SK-N-SH (cell line): Measurements from ENCODE around the gene ZAP70. TPM values are rescaled to one million over a fixed set of nuclear protein-coding genes. Genes with fewer than 3 reads are reported as not detected.

ENCODE experiments used
- CTCF ChIA-PET: fragments of 300-600, 350-600 bp; formaldehyde crosslinking; extraction: SDS; loops from one replicate; lab custom pipeline; 2021; lab: Yijun Ruan, JAX
- POLR2A ChIA-PET: fragments of 350-600 bp; sonication (Branson Sonifier 250); formaldehyde crosslinking; extraction: SDS; loops from one replicate; lab custom pipeline; 2020; ENCODE audit warnings: antibody characterized with exemption, inconsistent platforms; lab: Yijun Ruan, JAX
- DNase-seq: peaks from one replicate; pipeline ENCODE4 v3.0.0; 2012
- H2AFZ ChIP-seq: fragments of 200-600 bp; sonication (generic); 2 replicates; pipeline ENCODE4 v1.8.1; 2016; ENCODE audit warnings: antibody characterized with exemption, mild to moderate bottlenecking, low read depth
- H3F3A ChIP-seq: fragments of 200-600 bp; sonication (generic); replicated peaks from 2 replicates; pipeline ENCODE3; 2016; ENCODE audit warnings: antibody characterized with exemption, mild to moderate bottlenecking; ENCODE audit not compliant: insufficient read depth
- H3K27ac ChIP-seq, 2 experiments: fragments of 200-500 bp in 1 of 2; fragments of 200-600 bp in 1 of 2; sonication (Bioruptor generic) in 1 of 2; sonication (generic), shearing (Covaris generic) in 1 of 2; 2 replicates each; pipeline versions ENCODE4 v1.5.1 to v1.6.1; 2014 to 2016; ENCODE audit warnings: low read depth in 2 of 2, inconsistent platforms in 1 of 2, low read length in 1 of 2, mild to moderate bottlenecking in 1 of 2, mixed read lengths in 1 of 2
- H3K27me3 ChIP-seq: fragments of 200-600 bp; sonication (generic), shearing (Covaris generic); 2 replicates; pipeline ENCODE4 v1.6.1; 2016; ENCODE audit warnings: mixed run types; ENCODE audit not compliant: insufficient read depth
- H3K36me3 ChIP-seq, 2 experiments: fragments of 200-500 bp in 1 of 2; fragments of 200-600 bp in 1 of 2; sonication (Bioruptor generic) in 1 of 2; sonication (generic) in 1 of 2; replicated peaks in 1 of 2; 2 replicates each; pipeline versions ENCODE3 to v1.5.1; 2014 to 2016; ENCODE audit warnings: low read length in 1 of 2, mild to moderate bottlenecking in 1 of 2; ENCODE audit not compliant: insufficient read depth in 2 of 2, control insufficient read depth in 1 of 2
- H3K4me1 ChIP-seq, 2 experiments: fragments of 200-500 bp in 1 of 2; fragments of 200-600 bp in 1 of 2; sonication (Bioruptor generic) in 1 of 2; sonication (generic), shearing (Covaris generic) in 1 of 2; 2 replicates each; pipeline versions ENCODE4 v1.5.1 to v1.6.1; 2014 to 2016; ENCODE audit warnings: low read depth in 1 of 2, low read length in 1 of 2, mixed run types in 1 of 2; ENCODE audit not compliant: insufficient read depth in 2 of 2, control insufficient read depth in 1 of 2
- H3K4me2 ChIP-seq: fragments of 200-600 bp; sonication (generic), shearing (Covaris generic); 2 replicates; pipeline ENCODE4 v1.6.1; 2017; ENCODE audit warnings: mixed run types
- H3K4me3 ChIP-seq, 2 experiments: fragments of 200-500 bp in 1 of 2; fragments of 200-600 bp in 1 of 2; sonication (Bioruptor generic) in 1 of 2; sonication (generic), shearing (Covaris generic) in 1 of 2; 2 replicates each; pipeline versions ENCODE4 v1.5.1 to v1.8.1; 2014 to 2016; ENCODE audit warnings: low read depth in 2 of 2, inconsistent platforms in 1 of 2, low read length in 1 of 2, mild to moderate bottlenecking in 1 of 2, mixed read lengths in 1 of 2, moderate library complexity in 1 of 2
- H3K79me2 ChIP-seq: fragments of 200-600 bp; sonication (generic); 2 replicates; pipeline ENCODE4 v1.8.1; 2017; ENCODE audit warnings: mild to moderate bottlenecking; ENCODE audit not compliant: insufficient read depth
- H3K9ac ChIP-seq: fragments of 200-600 bp; sonication (generic); 2 replicates; pipeline ENCODE4 v1.6.1; 2017; ENCODE audit warnings: mixed run types
- H3K9me2 ChIP-seq: fragments of 200-600 bp; sonication (generic); 2 replicates; pipeline ENCODE4 v1.6.1; 2017; ENCODE audit warnings: mixed run types
- H3K9me3 ChIP-seq: fragments of 200-600 bp; sonication (generic); 2 replicates; pipeline ENCODE4 v1.6.1; 2017; ENCODE audit warnings: mixed run types, mild to moderate bottlenecking, moderate library complexity
- H4K20me1 ChIP-seq: fragments of 200-600 bp; sonication (generic); 2 replicates; pipeline ENCODE4 v1.6.1; 2017; ENCODE audit warnings: mild to moderate bottlenecking, mixed run types; ENCODE audit not compliant: insufficient read depth
- ELF1 ChIP-seq: IDR thresholded peaks from 2 replicates; pipeline ENCODE4 v1.4.0; 2012
- EP300 ChIP-seq, 2 experiments: IDR thresholded peaks; 2 replicates each; pipeline versions ENCODE4 v1.4.0 to v1.6.1; 2012; ENCODE audit warnings: borderline replicate concordance in 1 of 2, low read depth in 1 of 2, low read length in 1 of 2
- EZH2phosphoT487 ChIP-seq: fragments of 200-600 bp; sonication (generic); IDR thresholded peaks from 2 replicates; pipeline ENCODE4 v1.6.1; 2017; ENCODE audit warnings: low read depth, mixed run types, mild to moderate bottlenecking, antibody characterized with exemption, moderate library complexity, borderline replicate concordance
- FOXJ3 ChIP-seq: sonication (generic); formaldehyde crosslinking; IDR thresholded peaks from 2 replicates; pipeline ENCODE4 v1.5.1; 2020; ENCODE audit warnings: mild to moderate bottlenecking, missing genetic modification reagents
- FOXM1 ChIP-seq: IDR thresholded peaks from 2 replicates; pipeline ENCODE4 v1.4.0; 2012; ENCODE audit warnings: low read depth, mild to moderate bottlenecking
- GABPA ChIP-seq: IDR thresholded peaks from 2 replicates; pipeline ENCODE4 v1.4.0; 2012; ENCODE audit warnings: low read depth, mild to moderate bottlenecking
- GATA2 ChIP-seq: sonication (generic); formaldehyde crosslinking; IDR thresholded peaks from 2 replicates; pipeline ENCODE4 v1.5.0; 2020; ENCODE audit warnings: mild to moderate bottlenecking, missing genetic modification reagents
- JUND ChIP-seq: IDR thresholded peaks from 2 replicates; pipeline ENCODE4 v1.4.0; 2012
- MEF2A ChIP-seq: IDR thresholded peaks from 2 replicates; pipeline ENCODE4 v1.4.0; 2012; ENCODE audit warnings: low read depth, borderline replicate concordance
- MXI1 ChIP-seq: IDR thresholded peaks from 2 replicates; pipeline ENCODE4 v1.6.1; 2012; ENCODE audit warnings: mild to moderate bottlenecking, low read depth, low read length, improper control_type of control experiment
- NFIC ChIP-seq: IDR thresholded peaks from 2 replicates; pipeline ENCODE4 v1.4.0; 2012; ENCODE audit warnings: borderline replicate concordance
- NRF1 ChIP-seq: IDR thresholded peaks from 2 replicates; pipeline ENCODE4 v1.6.1; 2012; ENCODE audit warnings: low read depth, mild to moderate bottlenecking, low read length
- POLR2AphosphoS5 ChIP-seq: IDR thresholded peaks from 2 replicates; pipeline ENCODE4 v1.6.1; 2012; ENCODE audit warnings: low read depth, low read length
- RAD21 ChIP-seq: IDR thresholded peaks from 2 replicates; pipeline ENCODE4 v1.6.1; 2012; ENCODE audit warnings: mild to moderate bottlenecking, low read length
- RCOR1 ChIP-seq: fragments of 150-350 bp; IDR thresholded peaks from 2 replicates; pipeline ENCODE4 v1.6.1; 2017; ENCODE audit warnings: antibody characterized with exemption, low read length
- REST ChIP-seq: IDR thresholded peaks from 2 replicates; pipeline ENCODE4 v1.6.1; 2012; ENCODE audit warnings: mild to moderate bottlenecking, low read depth, low read length, moderate library complexity
- RFX5 ChIP-seq: IDR thresholded peaks from 2 replicates; pipeline ENCODE4 v1.6.1; 2012; ENCODE audit warnings: mild to moderate bottlenecking, improper control_type of control experiment, low read length
- SIN3A ChIP-seq: IDR thresholded peaks from 2 replicates; pipeline ENCODE4 v1.6.1; 2012; ENCODE audit warnings: low read depth, mild to moderate bottlenecking, low read length, moderate library complexity, borderline replicate concordance
- SMC3 ChIP-seq: IDR thresholded peaks from 2 replicates; pipeline ENCODE4 v1.6.1; 2012; ENCODE audit warnings: low read depth, low read length, improper control_type of control experiment
- USF1 ChIP-seq: IDR thresholded peaks from 2 replicates; pipeline ENCODE4 v1.4.0; 2012; ENCODE audit warnings: low read depth, borderline replicate concordance
- USF2 ChIP-seq: fragments of 150-350 bp; IDR thresholded peaks from 2 replicates; pipeline ENCODE4 v1.6.1; 2017; ENCODE audit warnings: antibody characterized with exemption, low read length, low read depth, borderline replicate concordance
- YY1 ChIP-seq: IDR thresholded peaks from 2 replicates; pipeline ENCODE4 v1.4.0; 2012; ENCODE audit warnings: low read depth, mild to moderate bottlenecking
- WGBS: methylation state at CpG from one replicate; pipeline ENCODE4 v1.1.6; 2017; ENCODE audit warnings: low lambda C conversion rate; 5-methylcytosine and 5-hydroxymethylcytosine counted together
- polyA plus RNA-seq, 3 experiments: library from polyadenylated mRNA; depleted of rRNA; stranded (reverse); fragments of >200 nt; gene quantifications; 2 replicates each; pipeline ENCODE4 v1.2.3, GENCODE V29; 2012

The ZAP70 gene
- polyA plus RNA-seq, 1 of the 3 experiments (the other 2 are of a cell fraction), result 0.05 TPM

DNA sequence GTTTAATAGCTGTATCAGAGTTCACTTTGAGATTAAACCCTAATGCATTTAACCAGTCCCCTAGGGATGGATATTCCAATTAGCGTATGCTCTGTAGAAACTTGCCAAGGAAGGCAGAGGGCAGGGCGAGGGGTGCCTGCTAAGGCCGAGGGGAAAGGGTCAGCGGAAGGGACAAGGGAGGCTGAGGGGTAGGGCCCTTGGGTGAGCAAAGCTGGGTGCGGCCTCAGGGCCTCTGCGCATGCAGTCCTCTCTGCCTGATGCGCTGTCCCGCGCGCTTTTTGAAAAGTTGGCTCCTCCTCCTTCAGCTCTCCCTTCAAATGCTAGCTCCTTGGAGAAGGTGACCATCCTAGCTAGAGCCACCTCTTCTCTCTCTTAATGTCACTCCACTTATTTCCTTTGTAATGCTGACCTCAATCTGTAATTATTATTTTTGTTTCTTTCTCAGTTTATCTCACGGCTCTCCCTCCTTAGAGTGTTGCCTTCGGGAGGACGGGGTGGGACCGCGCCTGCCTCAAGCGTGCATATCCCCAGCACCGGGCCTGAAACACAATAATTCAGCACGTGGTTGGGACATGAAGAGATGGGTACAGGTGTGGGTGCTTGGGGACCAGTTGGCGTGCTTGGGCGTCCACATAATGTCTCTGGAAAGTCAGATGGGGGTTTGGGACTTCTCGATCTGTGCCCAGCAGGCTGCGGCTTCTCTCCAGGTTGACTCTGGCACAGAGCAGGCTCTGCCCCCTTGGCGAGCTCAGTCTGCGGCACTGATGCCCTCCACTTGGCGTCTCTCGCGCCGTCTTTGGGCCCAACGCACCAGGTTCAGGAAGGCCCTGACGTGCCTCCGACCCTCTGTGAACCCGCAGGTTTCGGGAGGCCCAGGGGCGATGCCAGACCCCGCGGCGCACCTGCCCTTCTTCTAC is 10.0 kb downstream of the ZAP70 start:
- Histone ChIP-seq H3K36me3 (no peaks in the 10 kb centered on the region), H3K9me2 (no peaks in the 10 kb centered on the region), H3K9me3 (no peaks in the 10 kb centered on the region), H3K27ac (no peak overlapping the region), H3F3A (no peaks in the 10 kb centered on the region), H4K20me1 (no peaks in the 10 kb centered on the region), H3K4me3 (no peak overlapping the region), H3K9ac (no peak overlapping the region), H3K79me2 (no peaks in the 10 kb centered on the region), H3K4me1 (no peaks in the 10 kb centered on the region; a peak in 1 of 4 replicates), H3K27me3 (no peaks in the 10 kb centered on the region), H3K4me2 (no peak overlapping the region), H2AFZ (no peak overlapping the region)
- POLR2A ChIA-PET, result no interaction called here
- 74% methylated on average over 27 of the region's 37 CpGs for WGBS
- DNase-seq, result no peak
- CTCF ChIA-PET, result interaction anchor here (0.9 to 2.5 kb wide), 3 partner anchors 14 to 83 kb away, joined by 3 to 8 read pairs (median 3); no protein-coding TSS in a partner anchor
- TF ChIP-seq MEF2A (no peak), RFX5 (no peak), POLR2AphosphoS5 (no peak), YY1 (no peak), EZH2phosphoT487 (no peak), JUND (no peak), SMC3 (no peak), RAD21 (no peak), USF2 (no peak)

GRCh38 chr2:97724073-97724410 is 10.7 kb downstream of the ZAP70 start:
- CTCF ChIA-PET, result interaction anchor here (1.0 to 3.0 kb wide), 3 partner anchors 15 to 27 kb away, joined by 3 to 17 read pairs (median 8); no protein-coding TSS in a partner anchor
- TF ChIP-seq EP300 (IDR thresholded peaks at IDR 0.05; ENCODE audit: borderline replicate concordance in 1 of 2, low read depth in 1 of 2, low read length in 1 of 2) (no peak), USF1 (no peak), NFIC (no peak), MXI1 (no peak), SMC3 (no peak), RFX5 (no peak), FOXJ3 (CRISPR knock-in tag) (no peak), NRF1 (no peak), SIN3A (no peak), USF2 (no peak), GABPA (no peak), ELF1 (no peak), GATA2 (CRISPR knock-in tag) (no peak), YY1 (no peak), REST (no peak), RCOR1 (no peak), FOXM1 (no peak)

More at GRCh38 chr2:97724073-97724410, 10.7 kb downstream of the ZAP70 start:
- no peak for DNase-seq
- no peak overlapping the region for H3K4me2 ChIP-seq
- no peaks in the 10 kb centered on the region for H3K27me3 ChIP-seq
- no peaks in the 10 kb centered on the region; a peak in 1 of 4 replicates for H3K4me1 ChIP-seq
- no peaks in the 10 kb centered on the region for H3K36me3 ChIP-seq
- H3K9me2 ChIP-seq, result no peaks in the 10 kb centered on the region
- no peaks in the 10 kb centered on the region for H3K9me3 ChIP-seq
- no peak overlapping the region for H2AFZ ChIP-seq
- POLR2A ChIA-PET, result no interaction called here
- WGBS, result 96% methylated on average over 29 of the region's 41 CpGs
- H3K79me2 ChIP-seq, result no peaks in the 10 kb centered on the region
- H3K9ac ChIP-seq, result no peak overlapping the region
- H3F3A ChIP-seq, result no peaks in the 10 kb centered on the region
- H3K4me3 ChIP-seq, result no peak overlapping the region
- H3K27ac ChIP-seq, result no peak overlapping the region
- no peaks in the 10 kb centered on the region for H4K20me1 ChIP-seq
